Measurements from ENCODE around the gene SEMA4B.
"Not testable (repeated sequence)": the region's sequence is repeated elsewhere in the genome, so short reads cannot be mapped to it uniquely, and the experiment has no call there.

SEMA4B gene

DNA sequence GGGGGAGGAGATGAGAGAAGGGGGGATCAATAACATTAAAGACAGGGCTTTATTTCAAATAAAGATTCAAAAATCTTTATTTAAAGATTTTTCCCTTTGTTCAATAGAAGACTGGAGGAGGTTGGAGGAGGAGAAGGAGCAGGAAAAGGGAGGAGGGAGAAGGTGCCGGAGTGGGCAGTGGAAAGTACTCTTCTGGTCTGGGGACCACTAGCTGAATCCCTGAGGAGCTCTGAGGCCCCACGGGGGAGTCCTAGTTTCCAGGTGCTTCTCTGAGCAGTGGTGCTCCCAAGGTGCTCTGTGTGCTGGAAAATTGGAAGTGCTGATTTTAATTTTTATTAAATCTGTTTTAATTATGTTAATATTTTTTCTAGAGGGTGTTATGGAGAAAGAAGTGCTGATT, 19.4 kb upstream of the SEMA4B start:
- no peak for DNase-seq

DNA sequence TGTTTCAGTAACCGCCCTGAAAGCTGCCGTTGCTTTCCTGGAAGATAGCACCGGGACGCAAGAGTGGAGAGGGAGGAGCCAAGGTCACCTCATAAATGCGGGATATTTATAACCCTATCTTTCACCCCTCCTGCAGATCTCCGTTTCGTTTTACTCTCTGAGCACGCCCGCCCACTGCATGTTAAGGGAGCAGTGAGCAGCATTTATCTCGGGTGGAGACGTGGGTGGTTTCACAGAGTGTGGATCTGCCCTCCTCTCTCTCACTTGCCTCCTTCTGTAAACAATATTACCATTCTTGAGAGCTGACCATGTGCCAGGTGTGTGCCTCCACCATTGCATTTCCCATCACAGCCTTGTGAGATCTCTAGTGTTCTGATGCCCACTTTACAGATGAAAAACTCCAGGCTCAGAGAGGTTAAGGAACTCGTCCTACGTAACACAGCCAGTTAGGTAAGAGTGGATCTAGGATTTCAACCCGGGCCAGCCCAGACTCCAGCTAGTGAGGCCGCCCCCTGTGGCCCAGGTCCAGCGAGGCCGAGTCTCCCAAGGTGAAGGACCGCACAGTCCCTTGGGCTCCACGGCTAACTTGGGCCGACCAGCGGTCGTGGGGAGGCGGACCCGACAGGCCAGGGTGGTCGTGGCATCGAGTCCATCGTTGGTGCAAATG, 16.9 kb upstream of the SEMA4B start:
- peak; percentile 65 for DNase-seq

DNA sequence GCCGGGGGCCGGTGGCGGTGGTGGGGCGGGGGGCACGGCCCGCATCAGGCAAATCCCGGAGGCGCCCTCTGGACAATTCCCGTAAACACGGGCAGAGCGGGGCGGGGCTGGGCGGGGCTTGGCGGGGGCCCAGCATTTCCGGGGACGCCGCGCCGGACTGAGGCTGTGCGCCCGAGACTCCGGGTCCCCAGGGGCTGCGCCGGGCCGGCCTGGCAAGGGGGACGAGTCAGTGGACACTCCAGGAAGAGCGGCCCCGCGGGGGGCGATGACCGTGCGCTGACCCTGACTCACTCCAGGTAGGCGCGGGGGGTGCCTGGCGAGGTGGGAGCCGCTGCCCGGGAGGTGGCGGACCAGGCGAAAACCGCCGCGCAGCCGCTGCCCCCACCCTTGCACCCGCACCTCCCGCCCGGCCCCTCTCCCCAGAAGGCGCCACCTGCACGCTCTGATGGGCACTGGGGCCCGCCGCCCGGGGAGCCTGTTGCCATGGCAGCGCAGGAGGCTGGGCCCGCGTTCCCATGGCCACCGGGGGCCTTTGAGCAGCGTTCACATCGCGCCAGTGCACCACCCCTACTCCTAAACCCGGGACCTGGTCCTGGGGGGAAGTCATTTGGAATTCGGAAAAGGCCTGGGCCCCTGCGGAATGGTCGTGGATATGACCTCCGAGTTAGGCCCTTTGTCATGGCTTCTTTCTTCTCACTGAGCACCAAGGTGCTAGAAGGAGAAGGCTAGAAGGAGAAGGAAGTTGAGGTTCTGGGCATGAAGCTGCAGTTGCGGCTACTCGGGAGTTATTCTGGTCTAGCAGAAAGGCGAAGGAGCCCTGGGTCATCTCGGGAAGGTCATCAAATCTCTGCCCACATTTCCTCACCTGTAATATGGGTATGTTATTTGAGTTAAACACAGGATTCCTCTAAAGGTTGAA, 16.1 kb upstream of the SEMA4B start:
- peak; percentile 22 for DNase-seq

DNA sequence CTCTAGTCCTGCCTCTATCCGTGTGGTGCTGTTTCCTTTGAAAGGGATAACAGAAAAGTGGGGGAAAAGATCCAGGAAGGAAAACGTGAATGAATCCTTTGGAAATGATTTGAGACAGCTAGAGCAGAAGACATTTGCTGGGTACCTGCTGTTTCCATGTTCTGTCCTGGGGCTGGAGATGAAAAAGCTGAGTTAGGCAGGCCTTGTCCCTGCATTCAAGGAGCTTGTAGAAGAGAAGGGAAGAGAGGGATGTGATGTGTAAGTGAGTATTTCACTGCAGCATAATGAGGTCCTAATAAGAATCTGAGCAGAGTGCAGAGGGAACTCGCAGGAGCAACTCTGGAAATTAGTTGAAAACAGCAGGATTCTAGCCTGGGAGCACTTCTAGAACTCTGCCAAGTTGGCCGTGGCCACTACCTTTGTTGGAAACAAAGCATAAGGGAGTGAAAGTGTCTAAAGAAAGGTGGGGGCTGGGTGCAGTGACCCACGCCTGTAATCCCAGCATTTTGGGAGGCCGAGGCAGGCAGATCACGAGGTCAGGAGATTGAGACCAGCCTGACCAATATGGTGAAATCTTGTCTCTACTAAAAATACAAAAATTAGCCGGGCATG, 13.8 kb upstream of the SEMA4B start:
- no peak for DNase-seq

GRCh38 chr15:90188065-90188464, 13.1 kb upstream of the SEMA4B start:
- DNase-seq: not testable (repeated sequence)

GRCh38 chr15:90188914-90189748, 12.0 kb upstream of the SEMA4B start:
- DNase-seq: no peak

DNA sequence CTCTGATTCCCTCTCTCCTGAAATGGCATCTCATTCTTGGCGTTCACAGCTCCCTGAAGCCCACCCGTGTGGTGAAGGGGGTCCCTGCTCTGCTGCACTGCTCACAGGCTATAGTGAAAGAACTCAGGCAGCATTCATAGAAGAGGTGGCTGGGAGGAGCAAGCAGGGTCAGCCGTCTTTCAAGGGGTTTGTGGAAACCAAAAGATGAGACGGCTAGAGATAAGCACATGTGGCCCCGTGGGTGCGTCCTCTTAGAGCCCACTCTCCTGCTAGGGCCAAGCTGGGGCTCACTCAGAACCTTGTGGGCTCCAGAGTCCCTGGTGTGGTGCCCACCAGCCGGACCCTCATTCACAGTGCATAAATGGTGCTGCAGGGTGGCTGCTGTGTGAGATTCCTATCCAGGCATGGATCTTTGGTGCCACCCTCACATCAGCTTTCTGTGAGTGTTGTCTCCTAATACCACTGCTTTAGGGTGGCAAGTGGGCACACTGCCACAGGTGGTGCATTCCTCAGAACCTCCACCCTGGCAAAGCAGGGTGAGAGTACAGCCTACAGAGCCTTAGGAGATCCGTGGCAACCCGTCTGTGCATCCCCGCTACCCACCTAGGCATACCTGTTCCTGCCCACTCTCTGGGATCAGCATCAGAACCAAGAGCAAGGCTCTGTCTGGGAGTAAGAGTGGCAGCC, 11.2 kb upstream of the SEMA4B start:
- DNase-seq: no peak

- no peak for DNase-seq
Measured at GRCh38 chr15:90190606-90191343, 10.4 kb upstream of the SEMA4B start.

GRCh38 chr15:90191344-90191687, 9.8 kb upstream of the SEMA4B start:
- no peak for DNase-seq

- no peak for DNase-seq
Measured at GRCh38 chr15:90191794-90192509, 9.2 kb upstream of the SEMA4B start.

DNA sequence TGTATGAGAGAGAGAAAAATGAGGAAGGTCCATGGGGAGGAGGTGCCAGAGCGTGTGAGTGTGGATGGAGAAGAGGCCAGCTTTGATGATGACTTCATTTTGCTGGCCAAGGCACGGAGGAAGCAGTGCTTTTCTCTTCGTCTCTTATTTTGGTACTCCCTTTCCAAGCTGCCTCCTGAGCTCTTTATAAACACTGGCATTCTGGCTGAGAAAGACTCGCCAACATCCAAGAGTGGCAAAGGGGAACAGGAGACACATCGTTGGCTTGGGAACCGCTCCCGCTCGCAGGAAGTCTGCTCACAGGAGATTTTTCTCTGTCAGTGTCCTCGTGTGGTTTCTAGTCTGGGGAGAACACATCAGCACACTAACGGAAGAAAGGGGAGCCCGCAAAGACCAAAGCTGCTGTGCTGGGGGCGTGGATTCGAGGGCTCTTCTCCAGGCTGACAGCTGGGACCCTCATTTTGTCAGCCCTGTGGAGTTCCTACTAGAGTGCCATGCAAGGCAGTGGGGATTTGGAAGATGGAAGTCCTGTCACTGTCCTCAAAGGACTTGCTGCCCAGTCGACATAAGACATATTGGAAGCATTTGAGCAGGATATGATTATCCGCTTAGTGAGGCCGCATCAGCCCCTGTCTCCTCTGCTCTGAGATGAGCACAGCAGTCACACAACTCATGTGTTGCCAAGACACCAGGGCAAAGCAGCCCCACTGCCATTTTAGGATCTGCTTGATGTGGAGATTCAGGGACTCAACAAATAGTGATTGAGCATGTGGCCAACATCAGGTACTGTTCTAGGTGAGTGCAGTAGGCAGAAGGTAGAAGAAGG, 8.0 kb upstream of the SEMA4B start:
- DNase-seq: no peak

- DNase-seq: no peak
Measured at GRCh38 chr15:90194655-90195054, 6.5 kb upstream of the SEMA4B start.

- no peak for DNase-seq
Measured at GRCh38 chr15:90200534-90201129, 498 bp upstream of the SEMA4B start.

GRCh38 chr15:90201944-90202375, 830 bp downstream of the SEMA4B start:
- DNase-seq: no peak

- no peak for DNase-seq
Measured at GRCh38 chr15:90202929-90203328, 1.8 kb downstream of the SEMA4B start.

- DNase-seq: no peak
Measured at GRCh38 chr15:90203473-90203872, 2.3 kb downstream of the SEMA4B start.

DNA sequence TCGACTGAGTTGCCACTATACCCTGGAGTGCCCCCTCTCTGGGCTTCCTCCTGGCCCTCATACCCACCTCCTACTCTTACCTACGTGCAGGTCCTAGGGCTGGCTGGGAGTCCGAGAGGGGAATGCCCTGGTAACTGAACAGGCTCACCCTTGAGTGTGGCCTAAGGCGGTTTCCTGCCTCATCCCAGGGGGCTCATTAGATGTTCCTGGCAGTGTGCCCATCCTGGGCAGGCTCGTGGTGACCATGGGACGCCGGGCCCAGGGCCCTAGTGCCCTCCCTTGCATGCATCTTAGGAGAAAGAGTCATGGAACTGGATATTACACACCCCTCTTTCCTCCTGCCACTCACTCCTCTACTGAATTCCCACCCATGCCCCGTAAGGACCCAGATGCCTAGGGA, 2.8 kb downstream of the SEMA4B start:
- no peak for DNase-seq

- no peak for DNase-seq
Measured at GRCh38 chr15:90205050-90205848, 4.1 kb downstream of the SEMA4B start.

- no peak for DNase-seq
Measured at GRCh38 chr15:90205886-90206285, 4.8 kb downstream of the SEMA4B start.

Data from HCEC 1CT (cell line).